ENCODE results near the gene ARID1B.

DNA sequence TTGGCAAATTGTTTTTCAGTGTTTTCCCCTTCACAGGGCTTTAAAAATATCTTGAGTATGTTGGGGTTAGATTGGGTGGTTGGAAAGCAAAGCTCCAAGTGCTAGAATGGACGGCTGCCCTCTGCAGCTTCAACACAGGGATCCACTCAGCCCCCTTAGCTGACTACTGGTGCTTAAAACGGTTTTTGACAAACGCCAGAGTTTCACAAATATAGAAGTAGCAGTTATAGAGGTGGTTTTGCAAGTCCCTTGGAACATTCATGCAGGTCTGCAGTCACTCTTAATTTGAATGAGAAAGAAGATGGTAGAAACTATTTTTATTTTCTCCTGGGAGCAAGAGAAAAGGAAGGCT is 175.9 kb downstream of the ARID1B start:
- TF ChIP-seq, protein P1, sequence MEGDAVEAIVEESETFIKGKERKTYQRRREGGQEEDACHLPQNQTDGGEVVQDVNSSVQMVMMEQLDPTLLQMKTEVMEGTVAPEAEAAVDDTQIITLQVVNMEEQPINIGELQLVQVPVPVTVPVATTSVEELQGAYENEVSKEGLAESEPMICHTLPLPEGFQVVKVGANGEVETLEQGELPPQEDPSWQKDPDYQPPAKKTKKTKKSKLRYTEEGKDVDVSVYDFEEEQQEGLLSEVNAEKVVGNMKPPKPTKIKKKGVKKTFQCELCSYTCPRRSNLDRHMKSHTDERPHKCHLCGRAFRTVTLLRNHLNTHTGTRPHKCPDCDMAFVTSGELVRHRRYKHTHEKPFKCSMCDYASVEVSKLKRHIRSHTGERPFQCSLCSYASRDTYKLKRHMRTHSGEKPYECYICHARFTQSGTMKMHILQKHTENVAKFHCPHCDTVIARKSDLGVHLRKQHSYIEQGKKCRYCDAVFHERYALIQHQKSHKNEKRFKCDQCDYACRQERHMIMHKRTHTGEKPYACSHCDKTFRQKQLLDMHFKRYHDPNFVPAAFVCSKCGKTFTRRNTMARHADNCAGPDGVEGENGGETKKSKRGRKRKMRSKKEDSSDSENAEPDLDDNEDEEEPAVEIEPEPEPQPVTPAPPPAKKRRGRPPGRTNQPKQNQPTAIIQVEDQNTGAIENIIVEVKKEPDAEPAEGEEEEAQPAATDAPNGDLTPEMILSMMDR (IDR thresholded peaks at IDR 0.05; ENCODE audit: borderline replicate concordance, extremely low read depth, low read length, poor library complexity, severe bottlenecking): no peak
- no peak for TF ChIP-seq EZH2 (IDR thresholded peaks at IDR 0.05; ENCODE audit: borderline replicate concordance, low read depth, low read length, severe bottlenecking)

All from DND-41 (cell line).